ENCODE data around the gene SCP2. TPM values are rescaled to one million over a fixed set of nuclear protein-coding genes. Genes with fewer than 3 reads are reported as not detected.

SCP2 gene
- total RNA-seq, 2 experiments from 2014 or later: 78.1 to 81.1 TPM

DNA sequence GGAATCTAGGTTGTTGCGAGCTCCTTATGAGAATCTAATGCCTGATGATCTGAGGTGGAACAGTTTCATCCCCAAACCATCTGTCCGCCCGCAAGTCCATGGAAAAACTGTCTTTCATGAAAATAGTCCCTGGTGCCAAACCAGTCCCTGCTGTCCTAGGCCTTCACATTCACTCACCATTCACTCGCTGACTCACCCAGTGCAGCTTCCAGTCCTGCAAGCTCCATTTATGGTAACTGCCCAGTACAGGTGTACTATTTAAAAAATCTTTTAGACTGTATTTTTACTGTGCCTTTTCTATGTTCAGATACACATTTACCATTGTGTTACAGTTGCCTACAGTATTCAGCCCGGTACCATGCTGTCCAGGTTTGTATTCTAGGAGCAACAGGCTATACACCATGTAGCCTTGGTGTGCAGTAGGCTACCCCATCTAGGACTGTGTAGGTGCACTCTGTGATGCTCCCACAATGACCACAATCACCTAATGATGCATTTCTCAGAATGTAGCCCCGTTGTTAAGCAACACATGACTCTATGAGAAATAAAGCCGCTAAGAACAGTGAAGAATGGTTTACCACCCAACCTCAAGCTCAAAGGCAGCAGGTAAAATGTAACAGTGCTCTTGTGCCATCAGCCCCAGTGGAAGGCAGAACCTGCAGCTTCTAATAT, 7.9 kb upstream of the SCP2 start:
- Mint-ChIP-seq H3K36me3 (no peaks in the 10 kb centered on the region), H3K27me3 (no peaks in the 10 kb centered on the region), H3K4me1 (ENCODE audit: low read depth) (peaks cover 24% of the 10 kb centered on the region), H3K4me3 (no peak overlapping the region), H3K9me3 (no peaks in the 10 kb centered on the region), H3K27ac (no peak overlapping the region)
- intact Hi-C loops (cut with micrococcal nuclease): no loop called here
- CTCF ChIA-PET: interaction anchor here (1.0 to 2.1 kb wide), 2 partner anchors 9 to 36 kb away, joined by 3 to 6 read pairs; no protein-coding TSS in a partner anchor
- DNase-seq: no peak
- POLR2A ChIA-PET: interaction anchor here (0.6 kb wide), 2 partner anchors 61 to 640 kb away, joined by 3 to 5 read pairs; no protein-coding TSS in a partner anchor

DNA sequence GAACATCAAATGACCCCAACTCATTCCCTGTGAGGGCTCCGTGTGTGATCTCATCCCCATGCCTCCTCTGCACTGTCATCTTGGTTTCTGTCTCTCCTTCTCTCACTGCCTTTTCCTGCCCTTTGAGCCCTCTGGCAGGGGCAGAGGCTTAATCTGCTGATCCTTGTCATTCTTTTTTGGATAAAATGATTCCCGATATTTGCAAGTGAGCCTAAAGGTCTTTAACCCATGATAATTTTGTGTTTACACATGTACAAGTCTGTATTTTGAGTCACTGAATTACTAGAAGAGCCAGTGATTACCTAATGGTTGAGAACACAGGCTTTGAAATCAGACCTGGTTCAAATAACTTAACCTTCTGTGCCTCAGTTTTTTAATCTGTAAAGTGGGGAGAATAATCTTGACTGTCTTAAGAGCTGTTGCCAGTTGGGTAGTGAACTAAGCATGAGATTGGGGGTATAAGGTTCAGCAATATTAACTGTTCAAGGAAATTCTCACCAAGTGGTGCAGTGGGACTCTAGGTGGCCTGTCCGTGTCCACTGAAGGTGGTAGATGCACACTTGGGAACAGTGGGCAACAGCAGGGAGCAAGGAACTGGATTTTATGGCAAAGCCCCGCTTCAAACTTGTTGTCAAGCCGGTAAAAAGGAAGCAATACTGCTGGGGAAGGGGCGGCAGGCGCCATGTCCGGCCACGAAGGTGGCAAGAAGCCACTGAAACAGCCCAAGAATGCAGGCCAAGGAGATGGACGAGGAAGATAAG, 7.2 kb upstream of the SCP2 start:
- H3K36me3 Mint-ChIP-seq: no peaks in the 10 kb centered on the region
- ChIA-PET CTCF (interaction anchor here (2.1 kb wide), 1 partner anchor 9 kb away, joined by 6 read pairs; no protein-coding TSS in a partner anchor), POLR2A (no interaction called here)
- no peaks in the 10 kb centered on the region for H3K9me3 Mint-ChIP-seq
- DNase-seq: no peak
- H3K4me3 Mint-ChIP-seq: peak overlapping the region; percentile 12
- intact Hi-C loops (cut with micrococcal nuclease): loop anchor here (10.0 kb wide), 1 partner anchor 365 kb away; the partner anchor contains the start of gene TUT4
- H3K27ac Mint-ChIP-seq: no peak overlapping the region
- peaks cover 24% of the 10 kb centered on the region for H3K4me1 Mint-ChIP-seq (ENCODE audit: low read depth)
- no peaks in the 10 kb centered on the region for H3K27me3 Mint-ChIP-seq

DNA sequence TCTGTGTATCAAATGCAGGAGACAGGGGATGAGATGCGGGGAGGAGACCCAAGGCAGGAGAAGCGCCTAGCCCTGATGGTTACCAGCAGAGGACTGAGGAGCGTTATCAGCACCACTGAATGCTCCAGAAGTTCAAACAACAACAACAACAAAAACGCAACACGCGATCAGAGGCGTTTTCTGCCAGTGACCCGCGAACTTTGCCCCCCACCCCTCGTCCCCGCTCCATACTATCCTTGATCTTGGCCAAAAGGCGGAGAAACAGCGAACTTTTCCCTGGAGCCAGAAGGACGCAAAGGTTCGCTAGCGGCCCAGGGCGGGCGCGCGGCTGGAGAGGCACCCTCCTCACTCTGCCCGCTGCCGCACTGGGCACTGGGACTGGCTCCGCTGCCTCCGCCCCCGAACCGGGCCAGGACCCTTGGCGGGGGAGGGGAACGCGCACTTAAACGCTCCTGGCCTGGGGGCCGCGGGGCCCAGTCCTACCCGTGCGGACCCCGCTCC, 6.2 kb upstream of the SCP2 start:
- H3K27me3 Mint-ChIP-seq: no peaks in the 10 kb centered on the region
- no peak for DNase-seq
- ChIA-PET CTCF (interaction anchor here (0.8 to 2.3 kb wide), 10 partner anchors 9 to 224 kb away, joined by 3 to 11 read pairs (median 4); partner anchors contain the start of genes COA7 and ZYG11A), POLR2A (no interaction called here)
- no peak overlapping the region for H3K27ac Mint-ChIP-seq
- peak overlapping the region; percentile 76 for H3K4me3 Mint-ChIP-seq
- no peaks in the 10 kb centered on the region for H3K36me3 Mint-ChIP-seq
- peaks cover 24% of the 10 kb centered on the region for H3K4me1 Mint-ChIP-seq (ENCODE audit: low read depth)
- intact Hi-C loops (cut with micrococcal nuclease): loop anchor here (1.0 to 10.0 kb wide), 2 partner anchors 218 to 366 kb away; partner anchors contain the start of gene TUT4
- H3K9me3 Mint-ChIP-seq: no peaks in the 10 kb centered on the region

DNA sequence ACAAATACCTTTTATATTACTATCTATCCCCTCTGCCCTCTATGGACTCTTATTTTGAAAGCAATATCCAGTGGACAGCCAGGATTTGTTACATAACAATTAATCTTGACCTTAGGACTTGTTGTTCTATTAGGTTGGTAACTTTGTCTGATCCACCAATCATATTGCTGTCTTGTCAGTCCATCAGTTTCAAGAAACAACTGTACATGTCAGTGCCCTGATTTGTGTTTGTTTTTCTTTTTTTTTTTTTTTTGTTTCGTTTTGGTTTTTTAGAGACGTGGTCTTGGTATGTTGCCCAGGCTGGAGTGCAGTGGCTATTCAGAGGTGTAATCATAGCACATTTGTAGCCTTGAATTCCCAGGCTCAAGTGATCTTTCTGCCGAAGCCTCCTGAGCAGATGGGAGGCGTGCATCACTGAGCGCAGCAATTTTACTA, 1.5 kb upstream of the SCP2 start:
- Mint-ChIP-seq H3K4me3 (no peak overlapping the region), H3K9me3 (no peaks in the 10 kb centered on the region), H3K36me3 (no peaks in the 10 kb centered on the region), H3K4me1 (ENCODE audit: low read depth) (peaks cover 22% of the 10 kb centered on the region), H3K27ac (no peak overlapping the region), H3K27me3 (no peaks in the 10 kb centered on the region)
- no peak for DNase-seq
- POLR2A ChIA-PET: no interaction called here
- CTCF ChIA-PET: no interaction called here
- intact Hi-C loops (cut with micrococcal nuclease): loop anchor here (10.0 kb wide), 1 partner anchor 371 kb away; the partner anchor contains the start of gene TUT4

DNA sequence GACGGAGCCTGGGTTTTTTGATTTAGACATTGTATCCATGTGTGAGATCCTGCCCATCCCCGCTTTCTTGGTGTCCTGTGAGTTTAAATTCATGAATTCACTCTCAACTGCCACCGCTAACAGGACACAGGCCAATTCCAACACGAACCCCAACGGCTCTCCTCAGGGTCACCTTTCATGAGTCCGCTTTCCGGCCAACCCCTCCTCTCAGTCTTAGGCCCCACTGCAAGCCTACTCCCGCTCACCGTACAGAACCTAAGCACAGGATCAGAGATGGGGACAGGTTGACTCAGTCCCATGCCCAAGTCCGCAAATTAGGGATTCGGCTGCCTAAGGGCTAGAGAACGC, 238 bp upstream of the SCP2 start:
- Mint-ChIP-seq H3K4me3 (peak overlapping the region; percentile 76), H3K27me3 (no peaks in the 10 kb centered on the region), H3K27ac (no peak overlapping the region), H3K9me3 (no peaks in the 10 kb centered on the region), H3K4me1 (ENCODE audit: low read depth) (peaks cover 17% of the 10 kb centered on the region), H3K36me3 (no peaks in the 10 kb centered on the region)
- CTCF ChIA-PET: no interaction called here
- intact Hi-C loops (cut with micrococcal nuclease): loop anchor here (10.0 kb wide), 1 partner anchor 372 kb away; the partner anchor contains the start of gene TUT4
- POLR2A ChIA-PET: interaction anchor here (1.0 kb wide), 1 partner anchor 88 kb away, joined by 3 read pairs; no protein-coding TSS in a partner anchor
- DNase-seq: no peak

DNA sequence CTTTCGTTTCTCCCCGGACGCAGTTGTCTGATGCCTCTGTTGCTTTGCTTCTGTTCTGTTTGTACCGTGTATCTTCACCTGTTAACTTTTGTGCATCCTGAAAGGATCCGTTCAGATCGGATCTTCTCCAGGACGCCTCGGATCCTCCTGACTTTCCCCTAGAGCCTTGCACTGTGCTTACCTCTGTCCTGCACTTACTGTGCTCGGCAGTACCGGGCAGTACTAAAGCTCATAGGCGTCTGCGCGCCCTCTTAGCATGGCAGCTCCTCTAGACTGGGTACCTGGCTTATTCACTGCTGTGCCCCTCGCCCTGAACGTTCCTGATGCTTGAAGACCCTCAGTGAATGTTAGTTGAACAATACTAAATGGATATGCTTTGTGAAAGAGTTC, 934 bp downstream of the SCP2 start:
- ChIA-PET POLR2A (no interaction called here), CTCF (interaction anchor here (1.2 kb wide), 1 partner anchor 9 kb away, joined by 6 read pairs; no protein-coding TSS in a partner anchor)

DNA sequence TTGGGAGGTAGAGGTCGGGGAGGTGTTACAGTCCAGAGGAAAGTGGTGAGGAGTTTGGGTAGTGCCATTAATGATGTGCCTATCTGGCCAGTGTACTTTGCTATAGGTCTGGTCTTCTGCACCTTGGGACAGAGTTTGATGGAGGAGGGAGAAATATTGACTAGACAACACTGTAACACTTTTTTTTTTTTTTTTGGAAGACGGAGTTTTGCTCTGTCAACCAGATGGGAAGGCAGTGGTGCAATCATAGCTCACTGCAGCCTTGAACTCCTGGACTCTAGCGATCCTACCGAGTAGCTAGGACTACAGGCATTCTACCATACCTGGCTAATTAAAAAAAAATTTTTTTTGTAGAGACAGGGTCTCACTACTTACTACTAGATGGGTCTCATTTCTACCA, 1.9 kb downstream of the SCP2 start:
- no peak for DNase-seq
- intact Hi-C loops (cut with micrococcal nuclease): loop anchor here (10.0 kb wide), 1 partner anchor 374 kb away; the partner anchor contains the start of gene TUT4
- CTCF ChIA-PET: interaction anchor here (1.2 kb wide), 1 partner anchor 10 kb away, joined by 6 read pairs; no protein-coding TSS in a partner anchor
- peaks cover 13% of the 10 kb centered on the region for H3K4me1 Mint-ChIP-seq (ENCODE audit: low read depth)
- H3K9me3 Mint-ChIP-seq: no peaks in the 10 kb centered on the region
- no peak overlapping the region for H3K27ac Mint-ChIP-seq
- POLR2A ChIA-PET: no interaction called here
- no peaks in the 10 kb centered on the region for H3K36me3 Mint-ChIP-seq
- H3K4me3 Mint-ChIP-seq: no peak overlapping the region
- no peaks in the 10 kb centered on the region for H3K27me3 Mint-ChIP-seq

More for the DNA sequence above, 934 bp downstream of the SCP2 start:
- Mint-ChIP-seq H3K4me3 (peak overlapping the region; percentile 76), H3K27me3 (no peaks in the 10 kb centered on the region), H3K27ac (no peak overlapping the region), H3K9me3 (no peaks in the 10 kb centered on the region), H3K36me3 (no peaks in the 10 kb centered on the region), H3K4me1 (ENCODE audit: low read depth) (peaks cover 13% of the 10 kb centered on the region)
- intact Hi-C loops (cut with micrococcal nuclease): loop anchor here (10.0 kb wide), 1 partner anchor 373 kb away; the partner anchor contains the start of gene TUT4
- no peak for DNase-seq

DNA sequence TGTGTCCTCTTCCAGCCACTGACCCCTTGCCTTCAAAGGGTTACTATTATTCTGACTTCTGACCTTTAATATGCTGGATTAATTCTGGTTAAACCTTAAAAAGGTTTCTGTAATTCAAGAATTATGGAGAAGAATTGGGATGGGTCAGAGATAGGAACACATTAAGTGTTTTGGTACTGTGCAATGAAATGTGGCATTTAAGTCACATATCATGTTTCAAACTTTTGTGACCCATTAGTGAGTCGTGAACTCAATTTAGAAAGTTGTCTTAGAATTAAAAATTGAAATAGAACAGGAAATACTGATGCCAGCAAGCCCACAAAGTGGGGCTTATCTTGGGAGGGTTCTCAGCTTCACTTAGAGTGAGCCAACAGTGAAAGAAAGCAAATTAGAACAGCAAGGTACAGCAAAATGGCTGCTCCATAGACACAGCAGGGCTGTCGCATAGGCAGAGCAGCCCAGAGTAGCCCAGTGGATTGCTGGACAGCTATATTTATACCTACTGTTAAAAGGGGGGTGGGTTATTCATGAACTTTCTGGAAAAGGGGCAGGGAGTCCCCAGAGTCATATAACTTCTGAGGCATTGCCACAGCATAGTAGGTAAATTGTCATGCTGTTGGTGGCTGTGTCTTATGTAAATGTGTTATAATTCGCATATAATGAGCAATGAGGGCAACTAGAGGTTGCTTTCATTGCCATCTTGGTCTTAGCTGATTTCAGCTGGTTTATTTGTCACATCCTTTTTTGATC, 10.5 kb downstream of the SCP2 start:
- CTCF ChIA-PET: no interaction called here
- POLR2A ChIA-PET: no interaction called here
- H3K27ac Mint-ChIP-seq: no peak overlapping the region
- H3K9me3 Mint-ChIP-seq: no peaks in the 10 kb centered on the region
- H3K4me1 Mint-ChIP-seq (ENCODE audit: low read depth): no peaks in the 10 kb centered on the region
- no peak for DNase-seq
- H3K4me3 Mint-ChIP-seq: no peak overlapping the region
- H3K27me3 Mint-ChIP-seq: no peaks in the 10 kb centered on the region
- peaks cover 3% of the 10 kb centered on the region for H3K36me3 Mint-ChIP-seq
- intact Hi-C loops (cut with micrococcal nuclease): no loop called here

DNA sequence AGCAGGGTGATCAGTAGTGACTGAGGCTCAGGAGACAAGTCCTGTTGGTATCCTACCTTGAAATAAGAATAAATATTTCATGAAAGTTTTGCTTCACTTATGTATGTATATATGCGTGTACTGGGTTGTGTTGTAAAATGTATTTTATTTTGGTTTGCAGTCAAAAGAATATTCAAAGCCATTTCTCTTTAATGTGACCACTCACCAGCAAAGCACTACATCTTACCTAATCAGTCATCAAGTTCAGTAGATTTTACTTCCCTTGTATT, 11.0 kb downstream of the SCP2 start:
- H3K27me3 Mint-ChIP-seq: no peaks in the 10 kb centered on the region
- H3K36me3 Mint-ChIP-seq: peaks cover 3% of the 10 kb centered on the region
- no peak overlapping the region for H3K4me3 Mint-ChIP-seq
- DNase-seq: no peak
- CTCF ChIA-PET: no interaction called here
- H3K9me3 Mint-ChIP-seq: no peaks in the 10 kb centered on the region
- no peak overlapping the region for H3K27ac Mint-ChIP-seq
- no peaks in the 10 kb centered on the region for H3K4me1 Mint-ChIP-seq (ENCODE audit: low read depth)
- intact Hi-C loops (cut with micrococcal nuclease): no loop called here
- POLR2A ChIA-PET: no interaction called here

DNA sequence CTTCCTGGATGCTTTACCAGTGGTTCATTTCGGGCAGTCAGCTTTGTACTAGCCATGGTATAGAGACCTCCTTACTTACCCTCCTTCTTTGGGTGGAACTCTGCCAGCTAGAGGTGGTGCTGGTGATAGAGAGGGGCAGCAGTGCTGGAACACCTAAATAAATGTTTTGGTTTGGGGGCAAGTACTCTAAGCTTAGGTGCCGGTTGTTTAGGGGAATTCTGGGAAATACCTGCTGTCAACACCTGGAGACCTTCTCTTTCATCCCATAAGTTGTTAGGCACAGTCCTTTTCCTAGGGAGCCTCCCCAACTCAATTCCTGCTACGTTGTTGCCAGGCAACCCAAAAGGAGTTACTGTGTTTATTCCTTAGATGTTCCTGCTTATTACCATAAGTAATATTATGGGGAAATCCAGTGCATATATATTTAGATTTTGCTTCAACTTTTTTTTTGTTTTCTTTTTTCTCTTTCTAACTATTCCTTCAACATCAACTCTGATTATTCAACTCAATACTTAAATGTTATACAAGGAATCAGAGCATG, 16.9 kb downstream of the SCP2 start:
- no peak overlapping the region for H3K27ac Mint-ChIP-seq
- DNase-seq: no peak
- no peak overlapping the region for H3K4me3 Mint-ChIP-seq
- intact Hi-C loops (cut with micrococcal nuclease): no loop called here
- ChIA-PET POLR2A (no interaction called here), CTCF (no interaction called here)
- H3K4me1 Mint-ChIP-seq (ENCODE audit: low read depth): peaks cover 5% of the 10 kb centered on the region
- peaks cover 4% of the 10 kb centered on the region for H3K36me3 Mint-ChIP-seq
- no peaks in the 10 kb centered on the region for H3K27me3 Mint-ChIP-seq
- no peaks in the 10 kb centered on the region for H3K9me3 Mint-ChIP-seq

DNA sequence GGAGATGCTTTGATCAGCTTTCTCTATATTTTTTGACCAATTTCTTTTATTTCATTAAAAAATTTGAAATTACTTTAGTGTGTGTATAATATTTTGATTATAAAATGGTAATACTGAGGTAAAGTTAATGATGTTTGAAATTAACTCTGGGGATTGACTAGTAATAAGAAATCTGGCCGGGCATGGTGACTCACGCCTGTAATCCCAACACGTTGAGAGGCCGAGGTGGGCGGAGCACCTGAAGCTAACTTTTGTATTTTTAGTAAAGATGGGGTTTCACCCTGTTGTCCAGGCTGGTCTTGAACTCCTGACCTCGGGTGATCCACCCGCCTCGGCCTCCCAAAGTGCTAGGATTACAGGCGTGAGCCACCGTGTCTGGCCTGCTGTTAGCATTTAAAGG, 17.5 kb downstream of the SCP2 start:
- no peak for DNase-seq
- POLR2A ChIA-PET: no interaction called here
- no peak overlapping the region for H3K27ac Mint-ChIP-seq
- H3K36me3 Mint-ChIP-seq: peaks cover 9% of the 10 kb centered on the region
- intact Hi-C loops (cut with micrococcal nuclease): no loop called here
- H3K27me3 Mint-ChIP-seq: no peaks in the 10 kb centered on the region
- peaks cover 5% of the 10 kb centered on the region for H3K9me3 Mint-ChIP-seq
- CTCF ChIA-PET: no interaction called here
- no peak overlapping the region for H3K4me3 Mint-ChIP-seq
- peaks cover 5% of the 10 kb centered on the region for H3K4me1 Mint-ChIP-seq (ENCODE audit: low read depth)

DNA sequence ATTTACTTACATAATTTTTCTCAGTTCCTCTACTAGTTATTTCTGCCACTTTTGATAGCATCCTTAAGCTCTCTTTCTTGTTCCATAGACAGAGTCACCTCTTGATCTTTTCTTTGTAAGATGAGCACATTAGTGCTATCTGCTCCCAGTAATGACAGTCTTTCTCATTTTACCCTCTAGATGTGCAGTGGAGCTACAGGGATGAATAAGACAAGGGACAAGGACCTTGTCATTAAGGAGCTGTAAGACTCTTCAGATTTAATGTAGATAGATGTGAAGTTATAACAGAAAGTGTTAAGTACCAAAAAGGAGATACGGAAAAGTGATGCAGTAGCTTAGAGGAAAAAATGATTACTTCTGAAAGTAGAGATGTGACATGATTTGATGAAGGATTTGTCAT, 20.4 kb downstream of the SCP2 start:
- CTCF ChIA-PET: no interaction called here

More for the DNA sequence above, 20.4 kb downstream of the SCP2 start:
- POLR2A ChIA-PET: no interaction called here
- no peak overlapping the region for H3K4me3 Mint-ChIP-seq
- peaks cover 5% of the 10 kb centered on the region for H3K9me3 Mint-ChIP-seq
- peaks cover 5% of the 10 kb centered on the region for H3K4me1 Mint-ChIP-seq (ENCODE audit: low read depth)
- no peak for DNase-seq
- no peaks in the 10 kb centered on the region for H3K27me3 Mint-ChIP-seq
- no peak overlapping the region for H3K27ac Mint-ChIP-seq
- peaks cover 9% of the 10 kb centered on the region for H3K36me3 Mint-ChIP-seq
- intact Hi-C loops (cut with micrococcal nuclease): no loop called here

All from activated CD4-positive, alpha-beta memory T cell treated with anti-CD3 and anti-CD28 coated beads for 36 hours (primary cell).